ENCODE measurements around the gene NCAM1.

Gene NCAM1

DNA sequence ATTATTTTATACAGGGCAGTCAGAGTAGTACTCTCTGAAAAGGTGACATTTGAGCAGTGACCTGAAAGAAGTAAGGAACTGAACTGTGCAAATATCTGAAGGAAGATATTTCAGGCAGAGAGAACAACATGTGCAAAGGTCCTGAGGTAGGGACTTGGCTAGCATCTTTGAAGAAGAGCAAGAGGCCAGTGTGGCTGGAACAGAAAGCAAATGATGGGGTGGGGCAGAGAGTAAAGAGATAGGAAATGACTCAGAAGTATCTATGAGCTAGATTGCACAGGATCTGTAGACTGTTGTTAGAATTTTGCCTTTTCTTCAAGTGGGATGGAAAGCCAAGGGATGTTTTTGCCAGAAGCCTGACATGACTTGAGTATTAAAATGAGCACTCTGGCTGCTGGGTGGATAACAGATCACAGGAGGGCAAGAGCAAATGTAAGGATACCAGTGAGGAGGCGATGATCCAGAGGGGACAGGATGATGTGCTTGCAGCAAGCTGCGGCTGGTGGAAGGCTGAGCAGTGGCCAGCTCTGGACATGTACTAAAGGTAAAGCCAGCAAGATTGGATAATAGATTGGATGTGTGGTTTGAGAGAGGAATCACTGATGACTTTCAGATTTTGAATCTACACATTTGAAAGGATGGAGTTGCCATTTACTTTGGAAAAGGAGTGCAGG is 320.0 kb downstream of the NCAM1 start:
- no peak overlapping the region for H3K27ac ChIP-seq
- TF ChIP-seq CTCF (conservative IDR thresholded peaks at IDR 0.05) (no peak), ZFX (IDR thresholded peaks at IDR 0.05) (no peak)

- no peak for TF ChIP-seq CTCF (conservative IDR thresholded peaks at IDR 0.05)
- no peak for TF ChIP-seq ZFX (IDR thresholded peaks at IDR 0.05)
Measured at GRCh38 chr11:113282898-113283437, 321.7 kb downstream of the NCAM1 start.

DNA sequence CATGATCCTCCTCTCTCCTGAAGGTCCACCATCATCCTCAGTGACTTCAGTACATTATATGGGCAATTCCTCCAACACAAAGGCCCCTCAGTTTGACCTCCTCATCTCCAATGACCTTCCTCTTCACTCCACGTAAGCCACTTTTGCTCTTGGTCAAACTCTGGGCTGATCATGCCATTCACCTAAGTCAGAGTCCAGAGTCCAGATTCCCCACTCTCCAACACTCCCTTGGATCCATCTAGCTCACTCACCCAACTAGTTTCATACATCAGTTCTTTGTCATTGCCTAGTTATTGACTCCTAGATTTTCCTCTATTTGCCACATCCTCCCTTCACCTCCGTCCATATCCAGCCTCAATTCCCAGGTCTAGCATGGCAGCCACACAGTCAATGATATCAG is 322.7 kb downstream of the NCAM1 start:
- TF ChIP-seq ZFX (IDR thresholded peaks at IDR 0.05) (no peak), CTCF (conservative IDR thresholded peaks at IDR 0.05) (no peak)
- H3K27ac ChIP-seq = no peak overlapping the region

More at GRCh38 chr11:113282898-113283437, 321.7 kb downstream of the NCAM1 start:
- H3K27ac ChIP-seq = no peak overlapping the region

DNA sequence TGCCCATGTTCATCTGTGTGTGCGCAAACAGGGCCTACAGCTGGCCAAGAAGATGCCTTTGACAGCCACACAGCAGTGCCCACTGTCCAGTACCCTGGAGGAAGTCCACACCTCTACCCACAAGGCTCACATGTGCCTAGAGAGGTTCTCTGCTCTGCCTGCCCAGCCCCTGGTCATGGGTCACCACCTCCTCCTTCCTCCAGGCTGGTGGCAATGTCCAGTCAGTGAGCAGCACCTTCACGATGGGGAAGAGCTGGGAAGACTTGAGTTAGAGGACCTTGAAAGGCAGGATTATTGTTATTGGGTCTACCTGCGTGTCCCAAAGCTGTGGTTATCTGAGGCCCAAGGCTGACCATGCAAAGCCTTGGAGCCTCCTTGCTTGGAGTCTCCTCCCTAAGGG is 324.8 kb downstream of the NCAM1 start:
- TF ChIP-seq CTCF (conservative IDR thresholded peaks at IDR 0.05) = no peak
- H3K27ac ChIP-seq = no peak overlapping the region

GRCh38 chr11:113286509-113287497 is 325.6 kb downstream of the NCAM1 start:
- TF ChIP-seq CTCF (conservative IDR thresholded peaks at IDR 0.05) (no peak), ZFX (IDR thresholded peaks at IDR 0.05) (no peak)
- no peak overlapping the region for H3K27ac ChIP-seq

- no peak overlapping the region for H3K27ac ChIP-seq
- TF ChIP-seq CTCF (conservative IDR thresholded peaks at IDR 0.05) (no peak), ZFX (IDR thresholded peaks at IDR 0.05) (no peak)
Measured at GRCh38 chr11:113287801-113288200, 326.6 kb downstream of the NCAM1 start.
